IPS-15b (cell line): ENCODE data around the gene SF3A1.

Source experiments
- H3K27me3 ChIP-seq: one replicate; pipeline ENCODE4 v1.6.1; 2013; ENCODE audit warnings: low read length; ENCODE audit not compliant: control insufficient read depth, insufficient read depth
- H3K36me3 ChIP-seq: one replicate; pipeline ENCODE4 v1.6.1; 2013; ENCODE audit warnings: low read length; ENCODE audit not compliant: control insufficient read depth, insufficient read depth
- H3K4me1 ChIP-seq: one replicate; pipeline ENCODE4 v1.6.1; 2013; ENCODE audit warnings: mild to moderate bottlenecking, low read length; ENCODE audit not compliant: control insufficient read depth, insufficient read depth
- H3K4me3 ChIP-seq: one replicate; pipeline ENCODE4 v1.5.1; 2013; ENCODE audit warnings: low read depth, low read length
- H3K9ac ChIP-seq: one replicate; pipeline ENCODE4 v1.6.1; 2013; ENCODE audit warnings: low read depth, mild to moderate bottlenecking, low read length
- H3K9me3 ChIP-seq: one replicate; pipeline ENCODE4 v1.6.1; 2013; ENCODE audit warnings: mild to moderate bottlenecking, low read length; ENCODE audit not compliant: control insufficient read depth, insufficient read depth

Gene SF3A1

GRCh38 chr22:30397656-30398635, 41.3 kb upstream of the SF3A1 start:
- Histone ChIP-seq H3K9me3 (no peaks in the 10 kb centered on the region), H3K9ac (no peak overlapping the region), H3K4me3 (peak overlapping the region; percentile 64), H3K36me3 (no peaks in the 10 kb centered on the region), H3K4me1 (peaks cover 11% of the 10 kb centered on the region), H3K27me3 (peaks cover 20% of the 10 kb centered on the region)

- no peaks in the 10 kb centered on the region for H3K9me3 ChIP-seq
- peaks cover 20% of the 10 kb centered on the region for H3K27me3 ChIP-seq
- no peaks in the 10 kb centered on the region for H3K36me3 ChIP-seq
- H3K9ac ChIP-seq = no peak within 1 kb of the TSS
- peaks cover 8% of the 10 kb centered on the region for H3K4me1 ChIP-seq
- peak within 1 kb of the TSS; percentile 64 for H3K4me3 ChIP-seq
Measured at GRCh38 chr22:30396871-30397655, 40.4 kb upstream of the SF3A1 start, which contains the start of gene SEC14L2. SEC14L2 (plus strand) TSS chr22:30397018; CDS start chr22:30397117, 99 bp downstream.

- peaks cover 20% of the 10 kb centered on the region for H3K27me3 ChIP-seq
- no peaks in the 10 kb centered on the region for H3K9me3 ChIP-seq
- peaks cover 4% of the 10 kb centered on the region for H3K4me1 ChIP-seq
- H3K36me3 ChIP-seq = no peaks in the 10 kb centered on the region
- H3K4me3 ChIP-seq = no peak overlapping the region
- no peak overlapping the region for H3K9ac ChIP-seq
Measured at GRCh38 chr22:30393885-30394284, 37.2 kb upstream of the SF3A1 start.

- Histone ChIP-seq H3K36me3 (no peaks in the 10 kb centered on the region), H3K27me3 (peaks cover 16% of the 10 kb centered on the region), H3K4me3 (no peak overlapping the region), H3K4me1 (peaks cover 3% of the 10 kb centered on the region), H3K9me3 (no peaks in the 10 kb centered on the region), H3K9ac (no peak overlapping the region)
Measured at GRCh38 chr22:30393322-30393680, 36.6 kb upstream of the SF3A1 start.

GRCh38 chr22:30392661-30393321, 36.1 kb upstream of the SF3A1 start:
- Histone ChIP-seq H3K9me3 (no peaks in the 10 kb centered on the region), H3K36me3 (no peaks in the 10 kb centered on the region), H3K4me3 (no peak overlapping the region), H3K27me3 (peaks cover 11% of the 10 kb centered on the region), H3K9ac (no peak overlapping the region), H3K4me1 (no peaks in the 10 kb centered on the region)

- Histone ChIP-seq H3K9me3 (no peaks in the 10 kb centered on the region), H3K4me3 (no peak overlapping the region), H3K36me3 (no peaks in the 10 kb centered on the region), H3K4me1 (peaks cover 4% of the 10 kb centered on the region), H3K9ac (no peak overlapping the region), H3K27me3 (peaks cover 6% of the 10 kb centered on the region)
Measured at GRCh38 chr22:30390974-30391691, 34.4 kb upstream of the SF3A1 start.

GRCh38 chr22:30386960-30387827, 30.5 kb upstream of the SF3A1 start, which contains the start of gene RNF215:
RNF215 (minus strand) TSS chr22:30387411; CDS start chr22:30387313, 98 bp downstream.
- no peaks in the 10 kb centered on the region for H3K9me3 ChIP-seq
- H3K4me3 ChIP-seq = peak within 1 kb of the TSS; percentile 77
- H3K9ac ChIP-seq = peak within 1 kb of the TSS; percentile 65
- H3K36me3 ChIP-seq = peaks cover 13% of the 10 kb centered on the region
- H3K27me3 ChIP-seq = no peaks in the 10 kb centered on the region
- peaks cover 5% of the 10 kb centered on the region for H3K4me1 ChIP-seq

- Histone ChIP-seq H3K9ac (peak overlapping the region; percentile 65), H3K4me1 (peaks cover 5% of the 10 kb centered on the region), H3K36me3 (peaks cover 16% of the 10 kb centered on the region), H3K4me3 (peak overlapping the region; percentile 77), H3K27me3 (no peaks in the 10 kb centered on the region), H3K9me3 (no peaks in the 10 kb centered on the region)
Measured at GRCh38 chr22:30386608-30386959, 29.9 kb upstream of the SF3A1 start.

GRCh38 chr22:30385942-30386341, 29.2 kb upstream of the SF3A1 start:
- H3K36me3 ChIP-seq = peaks cover 18% of the 10 kb centered on the region
- peaks cover 5% of the 10 kb centered on the region for H3K4me1 ChIP-seq
- H3K9ac ChIP-seq = no peak overlapping the region
- H3K27me3 ChIP-seq = no peaks in the 10 kb centered on the region
- H3K4me3 ChIP-seq = peak overlapping the region; percentile 77
- H3K9me3 ChIP-seq = no peaks in the 10 kb centered on the region

- peaks cover 20% of the 10 kb centered on the region for H3K36me3 ChIP-seq
- H3K4me1 ChIP-seq = peaks cover 5% of the 10 kb centered on the region
- no peak overlapping the region for H3K4me3 ChIP-seq
- H3K9me3 ChIP-seq = no peaks in the 10 kb centered on the region
- no peak overlapping the region for H3K9ac ChIP-seq
- no peaks in the 10 kb centered on the region for H3K27me3 ChIP-seq
Measured at GRCh38 chr22:30383061-30383460, 26.4 kb upstream of the SF3A1 start.
